Measurements from ENCODE around the gene JSRP1.

The JSRP1 gene

DNA sequence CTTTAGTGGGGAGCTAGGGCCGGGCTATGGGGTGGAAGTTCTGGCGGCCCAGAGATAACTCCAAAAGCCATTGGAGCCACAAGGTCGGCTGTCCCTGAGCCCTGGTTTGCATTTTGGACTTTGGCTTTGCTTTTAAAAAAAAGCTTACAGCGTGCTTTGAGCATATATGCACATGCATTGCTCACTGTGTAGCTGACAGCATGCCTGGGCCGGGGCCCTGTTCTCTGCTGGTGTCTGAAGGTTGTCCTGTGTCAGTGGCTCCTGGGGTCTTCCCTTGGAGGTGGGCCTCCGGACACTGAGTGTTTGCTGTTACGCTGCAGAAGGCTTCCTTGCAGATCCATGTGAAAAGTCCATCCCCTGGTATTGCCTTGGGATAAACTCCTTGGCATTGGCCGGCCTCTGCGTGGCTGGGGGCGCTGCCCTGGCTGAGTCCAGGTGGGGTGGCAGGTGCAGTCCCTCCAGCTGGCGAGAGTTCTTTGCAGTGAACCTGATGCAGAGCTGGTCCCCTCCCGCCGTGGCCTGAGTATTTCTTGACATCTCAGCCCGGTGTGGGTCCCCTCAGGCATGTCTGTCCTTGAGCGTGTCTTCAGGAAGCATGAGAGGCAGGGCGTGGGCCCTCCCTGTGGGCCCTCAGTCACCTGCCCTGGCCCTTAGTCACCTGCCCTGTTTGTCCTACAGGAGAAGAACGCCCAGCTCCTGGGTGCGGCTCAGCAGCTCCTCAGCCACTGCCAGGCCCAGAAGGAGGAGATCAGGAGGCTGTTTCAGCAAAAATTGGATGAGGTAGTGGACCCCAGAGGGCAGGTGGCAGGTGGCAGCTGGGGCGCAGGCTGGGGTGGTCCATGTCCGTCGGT, 43.1 kb downstream of the JSRP1 start:
- no peak for DNase-seq

DNA sequence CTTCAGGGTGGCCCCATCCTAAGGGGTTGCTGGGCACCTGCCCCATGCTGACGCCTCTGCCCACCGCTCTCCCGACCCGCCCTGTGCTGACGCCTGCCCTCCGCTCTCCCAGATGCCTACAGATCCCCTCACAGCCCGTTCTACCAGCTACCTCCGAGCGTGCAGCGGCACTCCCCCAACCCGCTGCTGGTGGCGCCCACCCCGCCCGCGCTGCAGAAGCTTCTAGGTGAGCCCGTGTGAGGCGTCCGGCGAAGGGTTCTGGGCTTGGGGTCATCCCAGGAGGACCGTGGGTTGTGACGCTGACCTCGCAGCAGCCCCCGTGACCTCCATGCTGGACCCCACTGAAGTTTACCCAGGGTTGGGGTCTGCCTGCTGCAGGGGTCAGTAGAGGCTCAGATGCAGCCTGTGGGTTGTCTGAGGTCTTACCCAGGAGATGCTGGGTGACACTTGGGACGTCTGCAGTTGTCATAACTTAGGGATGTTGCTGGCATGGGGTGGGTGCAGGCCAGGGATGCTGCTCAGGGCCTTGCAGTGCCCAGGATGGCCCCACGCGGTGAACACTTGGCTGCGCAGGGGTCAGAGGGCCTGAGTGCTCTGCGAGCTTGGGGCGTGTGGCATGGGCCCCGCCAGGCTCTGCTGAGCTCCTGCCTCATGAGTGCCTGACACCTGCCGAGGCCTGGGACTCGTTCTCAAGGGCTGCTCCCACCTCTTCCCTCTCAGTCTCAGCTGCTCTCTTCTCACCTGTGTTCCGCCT, 45.1 kb downstream of the JSRP1 start:
- no peak for DNase-seq

DNA sequence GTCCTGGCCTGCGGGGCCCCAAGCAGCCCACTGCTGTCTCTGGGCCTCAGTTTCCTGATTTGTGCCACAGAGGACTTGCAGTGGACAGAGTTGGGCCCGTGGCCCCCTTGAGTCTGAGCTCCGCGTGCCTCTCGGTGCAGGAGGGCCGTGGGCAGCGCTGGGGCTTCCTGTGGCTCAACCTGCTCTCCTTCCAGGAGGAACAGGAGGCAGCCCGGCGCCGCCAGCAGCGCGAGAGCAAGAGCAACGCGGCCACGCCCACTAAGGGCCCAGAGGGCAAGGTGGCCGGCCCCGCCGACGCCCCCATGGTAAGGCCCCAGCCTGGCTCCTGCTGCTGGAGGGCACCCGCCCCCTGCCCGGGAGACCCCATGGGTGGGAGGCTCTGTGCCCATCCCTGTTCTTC, 46.0 kb downstream of the JSRP1 start:
- DNase-seq = no peak

DNA sequence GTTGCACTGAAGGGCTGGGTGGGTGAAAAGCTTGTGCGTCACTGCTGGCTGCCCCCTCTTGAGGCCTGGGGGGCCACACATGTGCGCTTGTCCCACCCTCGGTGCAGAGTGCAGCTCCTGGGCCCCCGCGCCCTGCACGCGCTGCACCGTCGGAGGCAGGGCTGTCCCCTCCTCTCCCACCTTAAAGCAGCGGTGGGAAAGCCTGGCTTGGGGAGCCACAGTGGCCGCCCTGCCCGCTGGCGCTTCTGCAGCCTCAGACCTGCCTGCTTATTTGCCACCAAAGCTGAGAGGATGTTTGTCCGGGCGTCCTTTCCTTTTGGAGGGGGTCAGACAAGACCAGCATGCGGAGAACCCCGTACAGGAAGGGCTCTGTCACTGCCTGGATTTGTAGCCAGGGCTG, 46.8 kb downstream of the JSRP1 start:
- no peak for DNase-seq

DNA sequence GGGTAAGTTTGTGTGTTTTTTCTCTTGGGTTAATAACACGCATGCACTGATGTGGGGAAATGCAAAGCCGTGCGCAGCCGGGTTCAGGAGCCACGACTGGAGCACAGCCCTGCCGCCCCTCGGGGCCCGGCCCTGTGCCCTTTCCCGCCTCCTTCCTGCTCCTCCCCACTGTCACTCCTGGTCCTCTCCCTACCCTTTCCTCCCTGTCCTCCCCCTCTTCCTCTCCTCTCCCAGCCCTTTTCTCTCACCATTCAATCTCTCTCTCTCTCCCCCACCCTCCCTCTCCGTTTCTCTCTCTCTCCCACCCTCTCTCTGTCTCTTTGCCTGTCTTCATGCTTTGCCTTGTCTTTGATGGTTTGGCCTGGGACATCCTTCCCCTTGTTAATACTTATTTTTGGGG, 47.2 kb downstream of the JSRP1 start:
- no peak for DNase-seq

DNA sequence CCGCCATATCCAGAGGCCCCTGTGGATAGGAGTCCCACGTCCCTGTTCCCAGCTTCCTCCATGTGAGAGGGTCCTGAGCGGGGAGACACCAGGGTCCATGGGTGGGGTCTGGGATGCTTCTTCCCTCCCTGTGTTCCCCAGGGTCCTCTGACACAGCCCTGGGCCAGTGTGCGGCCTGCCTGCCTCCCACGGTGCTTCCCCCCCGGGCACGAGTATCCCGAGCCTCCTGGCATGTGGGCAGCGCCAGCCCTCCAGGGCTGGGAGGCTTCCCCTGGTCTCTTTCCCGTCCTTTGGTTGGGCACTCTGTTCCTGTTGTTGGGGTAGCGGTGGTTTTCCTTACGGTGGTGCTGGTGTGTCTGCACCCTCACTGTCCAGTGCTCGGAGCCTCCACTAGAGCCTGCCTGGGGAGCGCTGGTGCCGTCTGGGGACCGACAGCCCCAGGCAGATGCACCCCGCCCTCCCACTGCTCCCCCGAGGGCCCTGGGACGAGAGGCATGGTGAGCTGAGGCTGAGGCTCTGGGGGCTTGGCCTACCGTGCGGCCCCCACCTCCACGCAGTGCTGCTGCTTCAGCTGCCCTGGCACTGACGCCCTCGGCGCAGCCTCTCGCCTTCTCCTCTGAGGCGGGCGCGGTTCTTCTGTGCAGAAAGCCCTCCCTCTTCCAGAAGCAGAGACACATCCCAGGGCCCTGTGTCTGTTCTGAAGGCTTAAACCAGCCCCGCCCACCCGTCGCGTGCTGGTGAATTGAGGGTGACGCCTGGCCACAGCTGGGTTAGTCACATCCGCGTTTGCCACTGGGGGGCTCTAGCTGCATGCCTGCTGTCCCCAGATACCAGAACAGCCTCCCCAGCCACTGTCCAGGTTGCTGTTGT, 48.0 kb downstream of the JSRP1 start:
- no peak for DNase-seq

DNA sequence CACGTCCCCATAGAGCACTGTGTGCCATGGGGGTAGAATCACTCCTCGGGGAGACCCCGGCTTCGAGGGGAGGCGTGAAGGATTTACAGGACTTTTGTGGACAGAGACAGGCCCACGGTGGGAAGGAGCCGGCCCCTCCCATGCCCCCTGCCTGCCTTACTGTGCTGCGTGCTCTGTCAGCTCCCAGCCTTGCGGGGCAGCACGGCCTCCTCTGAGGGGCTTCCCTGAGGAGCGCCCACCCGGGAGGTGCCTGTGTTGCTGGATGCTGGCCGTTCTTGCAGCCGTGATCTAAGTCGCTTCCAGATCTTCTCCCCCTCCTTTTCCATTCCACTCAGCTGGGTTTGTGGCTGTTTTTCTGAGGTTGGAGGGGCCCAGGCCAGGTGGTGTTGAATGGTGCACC, 49.2 kb downstream of the JSRP1 start:
- no peak for DNase-seq

DNA sequence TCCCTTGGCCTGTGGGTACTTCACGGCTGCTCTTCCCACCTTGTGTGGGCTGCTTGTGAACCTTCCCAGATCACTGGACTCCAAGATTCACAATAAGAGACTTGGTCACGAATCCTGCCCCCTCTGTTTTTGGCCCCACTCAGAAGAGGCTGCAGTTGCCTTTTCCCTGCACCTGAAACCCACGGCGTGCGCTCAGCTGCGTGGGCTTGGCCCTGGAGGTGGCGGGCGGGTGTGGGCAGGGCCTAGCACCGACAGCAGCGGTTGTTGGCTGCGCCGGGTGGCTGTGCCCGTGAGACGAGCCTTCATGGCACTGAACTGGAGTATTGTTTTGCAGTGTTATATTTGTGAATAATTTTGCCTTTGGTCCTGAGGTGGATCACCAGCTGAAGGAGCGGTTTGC, 53.9 kb downstream of the JSRP1 start:
- no peak for DNase-seq

All from SHP77 treated with DMSO at 0.1 percent for 48 hours (cell line).